SU-DHL-6 (cell line): ENCODE results near the gene MTHFSD.

ENCODE experiments used
- CTCF ChIP-seq: fragments of 200-600 bp; sonication (generic); IDR thresholded peaks from one replicate; pipeline ENCODE4 v1.5.1; 2017; ENCODE audit warnings: antibody characterized with exemption, mild to moderate bottlenecking, low read length, moderate library complexity; ENCODE audit not compliant: insufficient read depth, poor library complexity, severe bottlenecking
- EZH2phosphoT487 ChIP-seq: fragments of 200-600 bp; sonication (generic), shearing (Covaris generic); conservative IDR thresholded peaks from 2 replicates; pipeline ENCODE4 v1.6.1; 2018; ENCODE audit warnings: mild to moderate bottlenecking, antibody characterized with exemption, low read length, moderate library complexity, mixed read lengths

DNA sequence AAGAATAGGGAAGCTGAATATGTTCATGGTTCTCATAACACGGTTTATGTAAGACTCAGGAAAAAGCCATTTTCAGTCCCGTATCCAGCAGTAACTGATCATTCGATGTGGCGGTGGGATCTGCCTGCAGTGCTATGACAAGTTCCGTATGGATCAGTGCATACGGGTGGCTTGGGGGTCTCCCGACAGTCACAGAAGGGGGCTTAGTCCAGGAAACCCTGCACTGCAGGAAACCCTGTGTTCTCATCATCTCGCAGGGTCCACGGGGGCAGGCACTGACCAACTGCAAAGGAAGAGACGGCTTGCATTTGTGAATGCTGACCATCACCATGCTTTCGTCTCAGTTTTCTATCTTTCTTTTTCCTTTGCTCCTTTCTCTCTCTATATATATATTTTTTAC lies 7.7 kb downstream of the MTHFSD start:
- TF ChIP-seq CTCF = no peak
- no peak for TF ChIP-seq EZH2phosphoT487
